ENCODE data around the gene SNTA1.
A peak's percentile ranks its signal among the peaks of the same experiment; 100 is the strongest.
"Not testable (repeated sequence)": the region's sequence is repeated elsewhere in the genome, so short reads cannot be mapped to it uniquely, and the experiment has no call there.

The SNTA1 gene

GRCh38 chr20:33465481-33466302, 22.1 kb upstream of the SNTA1 start:
- DNase-seq: no peak

GRCh38 chr20:33464759-33465158, 21.2 kb upstream of the SNTA1 start:
- DNase-seq: not testable (repeated sequence)

GRCh38 chr20:33463332-33464101, 20.0 kb upstream of the SNTA1 start:
- DNase-seq: no peak

- DNase-seq: no peak
These were observed 17.1 kb upstream of the SNTA1 start for GRCh38 chr20:33460711-33461110.

GRCh38 chr20:33459599-33459998, 16.0 kb upstream of the SNTA1 start:
- no peak for DNase-seq

- DNase-seq: peak; percentile 38
These were observed 13.5 kb upstream of the SNTA1 start for GRCh38 chr20:33456916-33457642.

GRCh38 chr20:33450867-33451266, 7.3 kb upstream of the SNTA1 start:
- no peak for DNase-seq

- DNase-seq: no peak
These were observed 2.5 kb upstream of the SNTA1 start for GRCh38 chr20:33445881-33446625.

- DNase-seq: no peak
These were observed 1.4 kb upstream of the SNTA1 start for GRCh38 chr20:33444797-33445560.

GRCh38 chr20:33443006-33443511, 504 bp downstream of the SNTA1 start:
- DNase-seq: no peak

GRCh38 chr20:33442136-33443005, 1.2 kb downstream of the SNTA1 start:
- no peak for DNase-seq

- no peak for DNase-seq
These were observed 2.2 kb downstream of the SNTA1 start for GRCh38 chr20:33441142-33441955.

GRCh38 chr20:33440562-33440961, 3.0 kb downstream of the SNTA1 start:
- DNase-seq: not testable (repeated sequence)

GRCh38 chr20:33438481-33438880, 5.1 kb downstream of the SNTA1 start:
- DNase-seq: no peak

- DNase-seq: no peak
These were observed 6.2 kb downstream of the SNTA1 start for GRCh38 chr20:33437141-33437911.

GRCh38 chr20:33434434-33434833, 9.1 kb downstream of the SNTA1 start:
- no peak for DNase-seq

- DNase-seq: no peak
These were observed 9.9 kb downstream of the SNTA1 start for GRCh38 chr20:33433465-33434234.

GRCh38 chr20:33431797-33432381, 11.7 kb downstream of the SNTA1 start:
- DNase-seq: no peak
